T1000 (cell line): ENCODE results near the gene C17orf78.
"Not testable (repeated sequence)": the region's sequence is repeated elsewhere in the genome, so short reads cannot be mapped to it uniquely, and the experiment has no call there.

Experiments used
- DNase-seq: peaks from one replicate; lab custom pipeline; 2025; ENCODE audit warnings: mixed read lengths; lab: John Stamatoyannopoulos, UW

C17orf78 gene

DNA sequence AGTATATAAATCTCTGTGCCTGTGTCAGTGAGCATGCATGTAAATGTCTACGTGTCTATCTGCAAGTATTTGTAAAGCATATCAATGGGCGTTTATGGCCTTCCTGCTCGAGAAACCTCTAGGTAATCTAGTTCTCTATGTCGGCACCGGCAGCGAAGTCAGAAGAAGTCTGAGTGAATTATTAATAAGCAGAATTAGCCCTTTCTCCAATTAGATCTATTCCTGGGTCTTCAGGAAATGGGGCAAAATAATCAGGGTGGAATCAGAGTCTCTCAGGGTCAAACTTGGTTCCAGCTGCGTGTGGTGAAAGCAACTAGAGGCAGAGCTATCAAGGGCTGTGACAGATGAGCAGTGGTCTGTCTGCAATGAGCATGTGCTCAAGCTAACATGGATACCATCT lies at the start of gene C17orf78:
C17orf78 (plus strand) TSS at position 280 of the 400 bp plus-strand sequence; CDS start at position 388, 108 bp downstream.
- DNase-seq = no peak

DNA sequence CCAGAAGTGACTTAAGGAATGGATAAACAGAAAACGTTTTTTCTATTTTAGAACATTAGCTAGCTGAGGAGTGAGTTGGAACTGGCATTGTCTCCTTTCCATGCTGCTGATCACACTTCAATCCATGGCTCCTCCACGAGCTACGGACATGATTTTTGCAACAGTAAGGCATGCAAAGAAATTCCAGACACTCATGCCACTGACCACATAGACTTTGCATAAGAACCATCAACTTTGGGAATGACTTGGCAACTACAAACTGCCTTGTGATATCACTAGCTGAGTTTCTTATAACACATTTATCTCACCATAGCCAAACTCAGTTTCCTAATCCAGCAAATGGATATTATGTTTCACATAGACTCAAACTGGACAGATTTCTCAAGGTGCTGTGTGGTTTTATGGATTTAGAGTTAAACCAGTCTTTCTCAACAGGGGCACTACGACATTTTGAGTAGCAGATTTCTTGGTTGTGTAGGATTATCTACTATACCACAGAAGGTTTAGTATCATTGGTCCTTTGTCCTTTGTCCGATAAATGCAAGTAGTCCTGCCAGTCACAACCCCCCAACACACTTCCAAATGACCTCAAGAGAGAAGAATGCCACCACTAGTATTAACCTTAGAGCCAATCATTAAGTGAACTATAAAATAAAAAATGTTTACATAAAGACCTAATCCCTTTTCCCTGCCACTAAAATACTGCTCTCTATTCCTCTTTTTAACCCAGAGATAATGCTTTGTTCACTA lies 48.3 kb upstream of the C17orf78 start:
- no peak for DNase-seq

GRCh38 chr17:37338847-37339246 lies 36.9 kb upstream of the C17orf78 start:
- DNase-seq = no peak

DNA sequence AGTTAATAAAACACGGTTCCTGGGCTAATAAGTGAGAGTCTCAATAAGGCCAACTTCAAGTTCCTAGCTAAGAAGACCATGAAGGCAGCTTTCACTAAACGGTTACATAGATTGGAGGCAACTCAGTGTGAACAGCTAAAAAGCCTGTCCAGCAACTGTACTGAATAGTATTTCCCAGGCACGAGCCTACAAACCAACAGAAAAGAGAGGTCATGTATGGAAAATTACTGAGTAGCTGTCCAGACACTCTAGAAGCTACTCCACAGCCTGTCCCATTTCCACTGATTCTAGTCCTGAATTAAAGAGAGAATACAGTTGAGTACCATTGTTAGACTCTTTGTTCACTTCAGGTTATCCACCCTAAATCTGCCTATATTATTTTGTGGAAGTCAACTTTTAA lies 36.5 kb upstream of the C17orf78 start:
- DNase-seq = no peak

DNA sequence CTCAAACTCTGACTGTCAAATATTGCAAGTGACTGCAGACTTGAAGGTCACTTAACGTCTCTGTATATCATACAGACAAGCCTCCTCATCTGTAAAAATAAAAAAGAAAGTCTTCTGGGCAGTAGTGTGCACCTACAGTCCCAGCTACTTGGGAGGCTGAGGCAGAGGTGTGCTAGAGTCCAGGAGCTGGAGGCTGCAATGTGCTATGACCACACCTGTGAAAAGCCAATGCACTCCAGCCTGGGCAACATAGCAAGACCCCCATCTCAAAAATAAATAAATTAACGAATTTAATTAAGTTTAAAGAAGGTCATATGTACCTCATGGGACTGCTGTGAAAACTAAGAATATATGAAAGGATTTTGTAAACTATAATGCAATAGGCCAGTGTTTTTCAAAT lies 35.0 kb upstream of the C17orf78 start:
- DNase-seq = no peak

- no peak for DNase-seq
These were observed 33.2 kb upstream of the C17orf78 start for GRCh38 chr17:37342589-37342988.

DNA sequence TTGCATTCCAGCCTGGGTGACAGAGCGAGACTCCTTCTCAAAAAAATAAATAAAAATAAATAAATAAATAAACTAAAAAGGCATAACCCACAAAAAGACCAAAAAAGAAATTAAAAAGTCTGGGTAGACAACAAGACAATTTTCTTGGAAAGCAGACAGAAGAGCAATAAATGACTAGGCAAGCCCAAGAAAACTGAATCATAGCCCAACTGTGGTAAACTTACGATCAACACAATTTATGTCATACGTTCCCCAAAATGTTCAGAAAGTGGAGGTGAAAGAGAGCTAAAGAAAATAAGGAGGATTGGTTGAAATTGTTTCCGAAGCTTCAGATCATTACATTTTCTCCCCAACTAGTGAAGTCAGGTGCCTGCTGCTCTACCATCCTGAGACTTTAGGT lies 31.3 kb upstream of the C17orf78 start:
- no peak for DNase-seq

- not testable (repeated sequence) for DNase-seq
These were observed 28.9 kb upstream of the C17orf78 start for GRCh38 chr17:37346863-37347402.

- not testable (repeated sequence) for DNase-seq
These were observed 18.8 kb upstream of the C17orf78 start for GRCh38 chr17:37356796-37357569.

DNA sequence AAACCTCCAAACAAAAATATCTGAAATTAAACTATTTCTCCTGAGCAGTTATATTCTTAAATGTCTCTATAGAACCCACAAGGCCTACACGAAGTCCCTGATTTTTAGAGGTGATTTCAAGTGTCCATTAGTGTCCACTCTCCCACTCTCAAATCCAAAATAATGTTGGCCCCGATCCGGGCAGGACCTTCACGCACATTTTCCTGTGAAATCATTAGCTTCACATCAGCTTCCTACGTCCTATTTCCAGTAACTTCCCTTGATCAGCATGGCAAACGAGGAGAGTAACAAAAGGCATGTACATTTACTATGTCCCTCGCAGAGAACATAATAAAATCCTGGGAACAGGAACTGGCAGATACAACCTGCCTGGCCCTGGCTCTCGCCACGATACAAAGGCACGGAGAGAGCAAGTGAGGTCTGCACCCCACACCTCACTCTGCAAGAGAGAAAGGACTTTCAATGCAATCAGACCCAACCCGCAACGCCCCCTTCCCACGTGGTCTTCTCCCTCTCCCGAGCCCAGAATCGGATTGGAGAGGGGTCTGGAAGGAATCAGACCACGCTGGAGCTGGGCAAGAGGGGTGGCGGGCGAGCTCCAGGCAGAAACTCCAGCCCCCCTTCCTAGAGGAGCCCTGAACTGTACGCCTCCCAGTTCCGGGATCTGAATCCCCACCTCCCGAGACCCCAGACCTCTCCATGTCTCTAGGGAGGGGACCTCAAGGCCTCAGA lies 17.5 kb upstream of the C17orf78 start:
- DNase-seq = peak; percentile 4

DNA sequence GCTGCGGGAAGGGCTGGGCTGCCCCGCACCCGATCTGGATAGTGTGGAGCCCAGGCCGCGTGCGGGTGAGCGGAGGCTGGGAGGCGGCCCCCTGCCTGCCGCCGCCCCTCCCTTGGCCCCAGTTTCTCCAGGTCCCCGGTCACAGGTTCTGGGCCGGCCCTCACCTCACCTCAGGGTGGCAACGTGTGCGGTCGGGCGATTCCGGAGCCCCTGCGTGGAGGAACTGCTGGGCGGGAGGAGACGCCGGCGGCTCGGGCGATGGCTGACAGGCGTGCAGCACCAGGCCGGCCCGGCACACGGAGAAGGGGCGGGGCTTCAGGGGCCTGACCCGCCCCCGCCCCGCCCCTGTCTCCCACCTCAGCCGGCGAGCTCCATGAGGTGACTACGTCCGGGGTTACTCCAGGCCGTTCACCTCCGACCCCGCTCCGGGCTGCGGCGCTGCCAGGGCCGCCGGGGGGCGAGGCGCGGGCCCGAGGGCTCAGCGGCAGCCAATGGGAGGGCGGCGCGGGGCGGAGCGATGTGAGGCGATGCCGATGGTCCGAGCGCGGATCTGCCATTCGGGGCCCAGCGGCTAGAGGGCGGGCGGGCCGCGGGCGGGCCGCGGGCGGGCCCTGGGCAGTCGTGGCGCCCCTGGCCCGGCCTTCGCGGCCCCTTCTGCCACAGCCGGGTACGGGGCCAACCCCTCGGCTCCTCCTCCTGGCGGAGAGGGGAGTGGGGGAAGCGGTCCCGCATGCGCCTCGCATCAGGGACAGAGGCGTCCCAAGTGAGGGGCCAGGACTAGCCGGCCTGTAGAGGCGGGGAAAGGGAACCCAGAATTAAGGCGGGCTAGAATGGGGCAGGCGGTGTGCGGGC lies 16.7 kb upstream of the C17orf78 start:
- DNase-seq = peak; percentile 92

- no peak for DNase-seq
These were observed 16.1 kb upstream of the C17orf78 start for GRCh38 chr17:37359682-37360188.

DNA sequence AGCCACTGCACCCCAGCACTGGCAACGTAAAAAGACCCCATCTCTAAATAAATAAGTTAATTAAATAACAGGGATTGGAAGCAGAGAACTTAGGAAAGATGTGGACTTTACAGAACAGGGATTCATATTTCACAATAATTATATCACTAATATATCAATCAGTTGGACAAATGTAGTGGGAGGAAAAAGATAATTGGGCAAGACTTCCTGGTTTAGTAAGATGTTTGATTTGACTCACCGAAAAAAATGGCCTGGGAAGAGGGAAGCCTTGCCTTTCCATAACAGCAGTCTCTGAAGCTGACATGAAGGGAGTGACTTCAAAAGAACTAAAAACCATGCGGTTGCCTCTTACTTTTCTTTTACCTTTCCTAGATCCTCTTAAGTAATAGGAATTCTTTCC lies 15.2 kb upstream of the C17orf78 start:
- no peak for DNase-seq

DNA sequence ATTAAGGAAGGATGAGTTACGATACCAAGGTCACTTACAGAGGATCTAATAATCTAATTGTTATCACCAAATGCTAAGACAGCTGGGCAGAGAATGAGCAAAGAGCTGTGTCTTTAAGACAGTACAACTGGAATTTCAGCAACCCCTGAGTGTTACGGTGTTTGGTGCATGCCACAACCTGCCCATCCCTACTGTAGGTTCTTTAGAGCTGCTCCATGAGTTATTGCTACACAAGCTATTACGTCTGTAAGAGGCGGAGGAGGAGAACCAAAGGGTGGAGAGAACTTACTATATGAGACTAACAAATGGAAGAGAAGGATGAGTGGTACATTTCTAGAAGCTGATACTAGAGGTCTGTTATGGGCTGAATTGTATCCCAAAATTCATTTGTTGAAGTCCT lies 14.2 kb upstream of the C17orf78 start:
- no peak for DNase-seq

DNA sequence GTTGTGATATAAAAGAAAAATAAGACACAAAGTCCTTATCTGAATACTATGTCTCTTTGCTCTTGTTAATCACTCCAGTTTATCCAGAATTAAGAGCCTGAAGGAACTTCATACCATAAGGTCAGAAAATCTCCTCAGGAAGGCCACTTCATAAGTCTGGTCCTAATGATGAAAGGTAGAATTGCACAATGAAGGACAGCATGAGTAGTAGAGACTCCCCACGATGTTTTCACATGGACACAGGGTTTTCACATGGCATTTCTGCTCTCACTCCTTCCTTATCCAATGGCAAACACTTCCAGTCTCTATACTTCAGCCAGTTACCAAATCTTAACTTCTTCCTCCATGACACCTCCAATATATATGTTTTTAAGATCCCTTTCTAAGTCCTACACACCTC lies 10.2 kb upstream of the C17orf78 start:
- DNase-seq = no peak

DNA sequence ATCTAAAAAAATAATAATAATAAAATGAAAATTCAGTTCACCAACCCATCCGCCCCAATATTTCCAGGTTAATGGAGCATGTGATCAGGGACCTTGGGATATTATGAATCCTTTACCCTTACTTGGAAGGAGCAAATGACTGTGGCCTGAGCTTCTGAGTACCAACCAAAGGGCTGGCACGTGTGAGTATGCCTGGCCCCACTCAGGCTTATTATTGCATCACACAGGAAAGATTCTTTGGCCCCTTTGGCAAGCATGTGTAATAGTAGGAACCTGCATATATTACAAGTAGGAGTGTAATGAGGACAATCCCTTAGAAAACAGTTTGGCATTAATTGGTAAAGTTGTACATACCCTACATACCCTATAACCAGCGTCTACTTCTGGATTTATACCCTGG lies 7.2 kb upstream of the C17orf78 start:
- DNase-seq = no peak

- DNase-seq = peak; percentile 49
These were observed 2.1 kb upstream of the C17orf78 start for GRCh38 chr17:37373530-37374159.

- DNase-seq = no peak
These were observed 6.3 kb downstream of the C17orf78 start for GRCh38 chr17:37382056-37382455.

DNA sequence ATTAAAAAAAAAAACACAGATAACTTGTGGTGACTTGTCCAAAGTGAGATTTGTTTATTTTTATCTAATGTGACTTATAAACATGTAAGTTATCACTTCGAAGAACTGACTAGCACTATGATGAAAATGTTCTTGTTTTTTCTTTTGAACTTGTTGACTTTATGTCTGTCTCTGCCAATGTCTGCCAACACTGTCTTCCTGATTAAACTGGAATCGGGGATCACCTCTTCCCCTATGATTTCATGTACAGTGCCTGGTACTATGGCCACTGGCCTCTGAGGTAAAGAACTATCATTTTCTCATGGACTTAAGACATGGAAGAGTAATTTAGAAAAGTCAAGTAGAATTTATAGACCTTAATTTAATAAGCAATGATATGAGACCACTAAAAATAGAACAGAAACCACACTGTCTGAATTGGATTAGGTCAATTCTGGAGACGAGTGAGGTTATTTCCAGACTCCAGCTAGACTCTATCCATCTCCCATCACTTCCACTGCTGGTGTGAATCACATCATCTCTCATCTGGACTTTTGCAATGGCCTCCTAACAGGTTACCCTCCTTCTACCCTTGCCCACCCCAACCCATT lies 8.9 kb downstream of the C17orf78 start:
- DNase-seq = no peak

DNA sequence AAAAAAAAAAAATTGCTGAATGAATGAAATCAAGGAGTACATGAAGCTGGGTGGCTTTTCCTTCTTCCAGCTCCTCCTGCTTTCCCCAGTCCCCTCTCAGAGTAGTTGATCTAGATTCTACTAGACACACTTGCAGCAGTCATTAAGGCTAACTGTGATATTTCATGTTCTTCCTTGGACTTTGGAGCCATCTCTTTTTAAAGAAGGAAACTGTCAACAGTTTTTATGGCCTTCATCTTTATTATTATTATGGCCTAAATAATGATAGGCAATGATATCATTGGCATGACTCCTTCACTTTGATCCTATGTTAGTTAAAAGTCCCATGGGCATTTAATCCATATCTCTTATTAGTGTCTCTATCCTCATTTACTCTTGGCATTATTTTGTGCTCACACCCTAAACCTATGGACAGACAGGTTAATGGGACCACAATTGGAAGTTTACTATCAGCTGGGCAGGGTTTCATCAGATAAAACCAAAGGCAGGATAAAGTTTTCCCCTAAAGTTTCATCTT lies 9.7 kb downstream of the C17orf78 start:
- DNase-seq = no peak
